Activated T-helper 1 cell treated with Interleukin-2 at 50 U/mL for 16 hours (primary cell): ENCODE results near the gene CAPN10.
"Not testable (repeated sequence)": the region's sequence is repeated elsewhere in the genome, so short reads cannot be mapped to it uniquely, and the experiment has no call there.

Experiments
- DNase-seq: peaks from one replicate; pipeline ENCODE4 v3.0.0-alpha.2; 2020; ENCODE audit warnings: low read depth

Gene CAPN10, protein sequence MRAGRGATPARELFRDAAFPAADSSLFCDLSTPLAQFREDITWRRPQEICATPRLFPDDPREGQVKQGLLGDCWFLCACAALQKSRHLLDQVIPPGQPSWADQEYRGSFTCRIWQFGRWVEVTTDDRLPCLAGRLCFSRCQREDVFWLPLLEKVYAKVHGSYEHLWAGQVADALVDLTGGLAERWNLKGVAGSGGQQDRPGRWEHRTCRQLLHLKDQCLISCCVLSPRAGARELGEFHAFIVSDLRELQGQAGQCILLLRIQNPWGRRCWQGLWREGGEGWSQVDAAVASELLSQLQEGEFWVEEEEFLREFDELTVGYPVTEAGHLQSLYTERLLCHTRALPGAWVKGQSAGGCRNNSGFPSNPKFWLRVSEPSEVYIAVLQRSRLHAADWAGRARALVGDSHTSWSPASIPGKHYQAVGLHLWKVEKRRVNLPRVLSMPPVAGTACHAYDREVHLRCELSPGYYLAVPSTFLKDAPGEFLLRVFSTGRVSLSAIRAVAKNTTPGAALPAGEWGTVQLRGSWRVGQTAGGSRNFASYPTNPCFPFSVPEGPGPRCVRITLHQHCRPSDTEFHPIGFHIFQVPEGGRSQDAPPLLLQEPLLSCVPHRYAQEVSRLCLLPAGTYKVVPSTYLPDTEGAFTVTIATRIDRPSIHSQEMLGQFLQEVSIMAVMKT

DNA sequence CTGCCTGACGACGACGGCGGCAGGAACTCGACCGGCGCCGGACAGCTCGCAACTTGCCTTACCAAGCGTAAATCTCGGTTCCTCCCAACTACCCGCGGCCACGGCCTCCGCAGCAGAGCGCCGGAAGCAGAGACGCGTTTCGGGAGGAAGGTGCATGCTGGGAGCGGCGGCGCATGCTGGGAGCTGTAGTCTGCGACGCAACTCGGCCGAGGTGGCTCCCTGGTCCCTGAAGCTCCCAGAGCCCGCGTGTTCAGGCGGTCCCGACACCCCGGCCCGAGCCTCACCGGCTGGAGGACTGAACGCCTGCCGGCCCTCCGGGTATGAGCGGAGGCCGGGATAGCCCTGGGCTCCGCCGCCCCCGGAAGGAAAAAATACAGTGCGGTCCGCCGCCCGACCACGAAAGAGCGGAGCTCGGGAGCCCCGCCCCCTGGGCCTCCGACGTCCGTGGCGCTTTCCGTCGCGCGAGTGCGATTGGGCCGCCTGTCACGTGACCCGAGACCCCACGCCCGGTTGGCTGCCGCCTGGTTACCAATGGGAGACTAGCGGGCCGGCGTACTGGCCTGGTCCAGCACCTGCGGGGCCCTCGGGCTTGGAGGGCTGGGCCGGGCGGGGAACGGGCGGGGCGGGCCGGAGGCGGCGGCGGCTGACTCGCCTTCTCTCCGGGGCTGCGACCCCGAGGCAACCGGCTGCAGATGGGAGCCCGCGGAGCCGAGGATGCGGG, at the start of gene CAPN10:
Gene CAPN10 (plus strand): TSS at position 537 of the 721 bp plus-strand sequence. CDS start 178 bp downstream, at position 715.
- DNase-seq, result peak; percentile 95

DNA sequence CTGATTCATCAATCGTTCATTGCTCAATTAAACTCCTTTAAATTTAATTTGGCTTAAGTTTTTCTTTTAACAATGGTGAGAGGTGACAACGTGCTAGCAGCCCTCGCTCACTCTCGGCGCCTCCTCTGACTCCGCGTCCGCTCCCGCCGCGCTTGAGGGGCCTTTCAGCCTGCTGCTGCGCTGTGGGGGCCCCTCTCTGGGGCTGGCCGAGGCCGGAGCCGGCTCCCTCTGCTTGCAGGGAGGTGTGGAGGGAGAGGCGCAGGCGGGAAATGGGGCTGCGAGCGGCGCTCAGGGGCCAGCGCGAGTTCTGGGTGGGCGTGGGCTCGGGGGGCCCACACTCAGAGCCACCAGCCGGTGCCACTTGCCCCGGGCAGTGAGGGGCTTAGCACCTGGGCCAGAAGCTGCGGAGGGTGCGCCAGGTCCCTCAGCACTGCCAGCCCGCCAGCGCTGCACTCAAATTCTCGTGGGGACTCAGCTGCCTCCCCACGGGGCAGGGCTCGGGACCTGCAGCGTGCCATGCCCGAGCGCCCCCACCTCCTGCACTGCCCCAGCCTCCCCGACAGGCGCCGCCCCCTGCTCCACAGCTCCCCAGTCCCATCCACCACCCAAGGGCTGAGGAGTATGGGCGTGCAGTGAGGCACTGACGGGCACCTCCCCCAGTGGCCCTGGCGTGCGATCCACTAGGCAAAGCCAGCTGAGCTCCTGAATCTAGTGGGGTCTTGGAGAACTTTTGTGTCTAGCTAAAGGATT, 48.3 kb upstream of the CAPN10 start:
- no peak for DNase-seq

DNA sequence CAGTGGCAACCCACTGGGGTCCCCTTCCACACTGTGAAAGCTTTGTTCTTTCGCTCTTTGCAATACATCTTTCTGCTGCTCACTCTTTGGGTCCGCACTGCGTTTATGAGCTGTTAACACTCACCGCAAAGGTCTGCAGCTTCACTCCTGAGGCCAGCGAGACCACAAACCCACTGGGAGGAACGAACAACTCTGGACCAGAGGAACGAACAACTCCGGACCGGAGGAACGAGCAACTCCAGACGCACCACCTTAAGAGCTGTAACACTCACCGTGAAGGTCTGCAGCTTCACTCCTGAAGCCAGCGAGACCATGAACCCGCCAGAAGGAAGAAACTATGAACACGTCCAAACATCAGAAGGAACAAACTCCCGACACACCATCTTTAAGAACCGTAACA, 47.4 kb upstream of the CAPN10 start:
- DNase-seq, result not testable (repeated sequence)

DNA sequence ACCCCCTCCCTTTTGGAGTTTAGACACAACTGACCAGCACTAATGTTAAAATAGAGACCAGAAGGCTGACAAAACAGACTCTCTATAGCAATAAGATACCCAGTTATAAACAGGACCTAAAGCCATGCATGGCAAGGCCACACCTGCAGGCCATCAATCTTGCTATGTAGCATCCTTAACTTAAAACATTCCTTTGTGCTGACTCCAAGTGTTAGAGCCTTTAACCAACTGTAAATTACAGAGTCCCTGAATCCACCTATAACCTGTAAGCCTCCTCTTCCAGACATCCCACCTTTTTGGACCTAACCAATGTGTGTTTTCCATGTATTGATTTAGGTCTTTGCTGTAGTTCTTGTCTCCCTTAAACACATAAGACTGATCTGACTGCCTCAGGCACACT, 46.6 kb upstream of the CAPN10 start:
- no peak for DNase-seq

DNA sequence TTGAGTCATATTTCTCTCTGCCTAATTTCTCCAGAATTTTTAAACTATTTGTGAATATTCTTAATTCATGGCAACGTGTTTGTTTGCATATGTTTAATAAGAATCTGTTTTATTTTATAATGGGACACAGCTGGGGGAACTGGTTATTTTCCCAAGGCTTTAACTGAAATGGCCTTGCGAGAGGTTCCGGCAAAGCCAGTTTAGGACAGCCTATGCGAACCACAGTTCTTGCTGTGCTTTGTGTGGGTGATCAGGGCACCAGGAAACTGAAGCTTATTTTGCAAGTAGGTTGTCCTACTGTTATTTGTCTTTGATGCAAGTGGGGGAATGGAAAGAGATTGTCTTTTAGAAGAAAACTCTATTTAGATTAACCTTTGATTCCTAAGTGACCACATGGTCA, 35.2 kb upstream of the CAPN10 start:
- no peak for DNase-seq

DNA sequence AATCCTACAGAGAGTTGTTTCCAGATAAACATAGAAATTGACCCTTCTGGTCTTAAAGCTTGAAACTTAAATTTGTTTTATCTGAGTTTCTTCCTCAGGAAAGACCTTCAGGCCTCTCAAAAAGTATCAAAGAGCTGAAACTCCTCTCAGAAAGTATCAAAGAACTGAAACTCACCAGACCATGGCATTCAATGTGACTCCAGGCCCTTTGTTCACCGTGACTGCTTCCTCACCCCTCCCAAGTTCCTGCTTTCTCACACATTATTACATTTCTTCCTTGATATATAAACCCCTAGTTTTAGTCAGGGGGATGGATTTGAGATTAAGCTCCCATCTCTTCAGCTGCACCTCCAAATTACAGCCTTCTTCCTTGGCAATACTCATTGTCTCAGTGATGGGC, 34.7 kb upstream of the CAPN10 start:
- DNase-seq, result no peak

DNA sequence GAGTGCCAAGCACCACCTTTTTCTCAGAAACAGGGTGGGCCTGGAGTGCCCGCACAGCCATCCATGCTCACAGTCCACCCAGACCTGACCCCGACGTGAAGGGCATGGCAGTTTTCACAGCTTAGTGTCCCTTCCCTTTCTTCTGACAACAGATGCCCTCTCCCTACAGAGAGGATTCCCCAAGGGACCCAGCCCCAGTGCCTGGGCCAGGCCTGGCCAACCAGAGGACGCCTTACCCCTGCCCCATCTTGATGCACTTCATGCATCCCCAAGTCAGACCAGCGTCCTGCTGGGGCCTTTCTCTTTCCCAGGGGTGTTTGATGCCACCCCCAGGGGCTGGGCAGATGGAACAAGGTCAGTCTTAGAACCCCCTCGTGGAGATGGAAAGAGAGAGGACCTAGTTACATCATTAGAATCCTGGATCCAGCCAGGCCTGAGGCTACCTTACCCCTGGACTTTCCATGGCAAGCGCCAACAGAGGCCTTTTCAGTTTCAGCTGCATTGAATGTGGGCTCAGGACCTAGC, 32.5 kb upstream of the CAPN10 start:
- no peak for DNase-seq

DNA sequence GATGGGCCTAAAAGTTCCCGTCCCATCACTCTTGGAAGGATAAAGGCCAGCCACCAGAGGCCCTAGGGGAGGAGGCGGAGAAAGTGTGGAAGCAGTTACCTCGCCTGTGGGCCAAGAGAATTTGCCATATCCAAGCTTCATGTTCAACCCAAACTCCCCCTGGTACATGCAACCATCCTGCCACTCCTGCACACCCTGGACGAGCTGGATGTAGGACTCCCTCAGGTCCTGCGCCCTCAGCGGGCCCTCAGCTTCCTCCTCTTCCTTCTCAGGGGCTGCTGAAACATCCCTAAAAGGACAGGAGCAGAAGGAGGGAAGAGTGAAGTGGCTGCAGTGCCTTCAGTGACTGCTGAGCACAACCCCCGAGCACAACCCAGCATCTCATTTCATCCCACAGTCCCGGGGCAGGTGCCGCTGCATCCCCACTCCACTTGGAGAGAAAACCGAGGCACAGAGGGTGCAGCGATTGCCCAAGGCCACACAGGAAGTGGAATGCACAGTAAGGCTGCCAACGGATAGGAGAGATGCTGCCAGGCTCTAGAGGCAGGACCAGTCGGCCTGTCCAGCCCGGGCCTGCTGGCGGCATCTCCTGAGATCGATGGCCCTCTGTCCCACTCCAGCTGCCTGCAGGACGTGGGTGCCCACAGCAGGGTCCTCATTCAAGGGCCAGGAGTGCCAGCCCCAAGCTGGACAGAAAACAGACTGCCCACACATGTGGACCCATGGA, 31.6 kb upstream of the CAPN10 start:
- DNase-seq, result no peak

DNA sequence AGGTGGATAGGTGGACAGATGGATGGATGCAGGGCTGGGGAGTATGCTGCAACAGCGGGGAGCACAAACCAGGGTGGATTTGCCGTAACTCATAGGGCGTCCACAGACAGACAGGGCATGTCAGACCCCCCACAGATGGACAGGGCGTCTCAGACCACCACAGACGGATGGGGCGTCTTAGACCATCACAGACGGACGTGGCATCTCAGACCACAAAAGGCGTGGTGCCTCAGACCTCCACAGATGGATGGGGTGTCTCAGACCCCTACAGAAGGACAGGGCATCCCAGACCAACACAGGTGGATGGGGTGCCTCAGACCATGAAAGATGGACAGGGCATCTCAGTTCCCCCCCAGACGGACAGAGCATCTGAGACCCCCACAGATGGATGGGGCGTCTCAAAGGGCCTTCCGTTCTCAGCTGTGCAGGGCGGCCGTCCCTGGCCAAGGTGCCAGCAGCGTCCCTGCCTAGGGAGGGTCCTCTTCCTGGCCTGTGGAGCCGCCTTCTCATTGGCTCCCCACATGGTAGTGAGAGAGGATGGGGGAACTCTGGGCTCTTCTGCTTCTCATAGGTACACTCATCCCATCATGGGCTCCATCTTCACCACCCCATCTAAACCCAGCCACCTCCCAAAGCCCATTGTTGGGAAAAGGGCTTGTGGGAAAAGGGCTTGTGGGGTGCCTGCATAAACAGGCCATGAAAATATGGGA, 30.8 kb upstream of the CAPN10 start:
- no peak for DNase-seq

DNA sequence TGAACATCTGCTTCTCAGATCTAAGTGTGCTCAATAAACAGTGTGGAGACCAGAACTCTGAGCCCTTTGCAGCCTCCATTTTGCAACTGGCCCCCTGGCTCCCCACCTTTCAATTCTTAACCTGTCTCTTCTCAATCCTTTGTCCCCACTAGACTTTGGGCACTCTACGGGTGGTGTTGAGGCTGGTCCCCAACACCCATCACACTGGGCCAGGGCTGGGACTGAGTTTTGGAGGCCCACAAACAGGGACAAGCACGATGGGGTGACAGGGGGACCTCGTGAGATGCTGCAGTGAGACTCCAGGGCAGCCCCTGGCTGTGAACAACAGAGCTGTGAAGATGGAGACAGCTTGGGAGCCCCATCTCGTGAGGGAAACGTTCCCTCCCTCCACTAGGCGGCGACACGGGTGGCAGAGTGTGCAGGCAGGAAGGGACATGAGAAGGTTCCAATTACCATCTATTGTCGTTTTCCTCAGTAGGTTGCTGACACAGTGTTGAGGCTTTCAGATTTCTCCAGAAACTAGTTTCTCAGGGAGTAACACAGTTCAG, 29.9 kb upstream of the CAPN10 start:
- DNase-seq, result peak; percentile 57

DNA sequence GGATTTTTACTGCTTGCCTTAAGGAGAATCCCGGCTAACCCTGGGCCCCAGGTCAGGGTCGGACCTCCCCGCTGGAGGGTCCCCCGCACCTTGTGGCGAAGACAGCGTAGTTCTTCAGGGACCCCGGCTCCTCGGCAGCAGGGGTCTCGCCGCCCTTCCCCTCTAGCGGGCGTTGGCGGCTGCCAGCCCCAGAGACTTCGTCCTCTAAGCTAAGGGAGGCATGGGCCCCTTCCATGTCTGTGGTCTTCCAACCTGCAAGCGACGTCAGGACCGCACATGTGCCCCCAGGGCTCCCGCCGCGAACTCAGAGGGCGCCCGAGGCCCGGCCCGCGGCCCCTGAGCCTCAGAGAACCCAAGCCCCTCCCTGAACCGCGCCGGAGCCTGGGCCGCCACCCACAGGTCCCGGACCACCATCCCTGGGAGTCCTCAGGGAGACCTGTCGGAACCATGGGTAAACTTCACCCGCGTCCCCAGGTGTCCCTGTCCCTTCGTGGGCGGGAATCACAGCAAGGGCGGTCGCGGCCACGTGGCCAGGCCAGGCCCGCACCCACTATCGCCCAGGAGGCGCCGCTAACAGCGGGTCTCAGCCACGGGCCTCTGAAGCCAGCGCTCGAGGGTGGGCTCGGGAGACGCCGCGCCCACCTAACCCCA, 29.3 kb upstream of the CAPN10 start:
- DNase-seq, result no peak

DNA sequence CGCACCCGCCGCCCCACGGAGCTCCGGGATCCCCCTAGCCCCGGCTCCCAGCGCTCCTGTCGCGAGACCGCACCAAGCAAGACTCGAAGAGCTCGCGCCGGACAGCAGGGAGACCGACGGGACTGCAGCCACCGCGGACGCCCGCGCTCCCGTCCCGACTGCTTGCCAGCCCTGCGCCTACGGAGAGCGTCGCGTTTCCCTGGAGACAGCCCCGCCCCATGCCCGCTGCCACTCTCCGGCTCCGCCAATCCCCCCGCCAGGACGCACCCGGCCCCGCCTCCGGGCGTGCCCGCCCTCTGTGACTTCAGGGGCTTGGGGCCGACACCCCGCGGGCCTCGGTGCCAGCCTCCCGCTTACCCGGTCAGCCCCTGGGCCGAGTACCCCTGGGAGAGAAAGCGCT, 28.7 kb upstream of the CAPN10 start, which contains the start of gene ANKMY1:
Gene ANKMY1 (minus strand): TSS at position 181 of the 400 bp plus-strand sequence. CDS start 653 bp downstream, outside the sequence.
- DNase-seq, result peak; percentile 48

DNA sequence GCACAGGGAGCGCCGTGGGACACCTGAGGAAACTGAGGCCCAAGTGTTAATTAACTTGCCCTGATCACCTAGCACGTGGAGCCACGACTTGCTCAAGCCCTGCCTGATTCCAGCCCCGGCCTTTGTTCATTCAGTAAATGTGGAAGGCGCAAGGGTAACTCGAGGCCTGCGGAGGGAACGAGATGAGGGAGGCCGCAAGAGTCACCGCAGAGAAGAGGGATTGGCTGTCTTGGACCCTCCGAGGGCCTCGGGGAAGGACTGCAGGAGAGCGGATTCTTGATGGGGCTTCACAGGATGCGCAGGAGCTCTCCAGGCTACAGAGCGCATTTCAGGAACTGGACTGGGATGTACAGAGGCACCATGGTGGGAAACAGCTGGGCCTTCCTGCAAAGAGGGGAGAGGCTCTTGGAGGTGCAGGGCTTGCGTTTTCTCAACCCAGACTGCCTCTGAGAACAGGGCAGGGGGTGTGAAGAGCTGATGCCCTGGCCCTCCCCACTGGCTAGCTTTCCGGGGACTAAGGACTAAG, 28.2 kb upstream of the CAPN10 start:
- DNase-seq, result no peak

DNA sequence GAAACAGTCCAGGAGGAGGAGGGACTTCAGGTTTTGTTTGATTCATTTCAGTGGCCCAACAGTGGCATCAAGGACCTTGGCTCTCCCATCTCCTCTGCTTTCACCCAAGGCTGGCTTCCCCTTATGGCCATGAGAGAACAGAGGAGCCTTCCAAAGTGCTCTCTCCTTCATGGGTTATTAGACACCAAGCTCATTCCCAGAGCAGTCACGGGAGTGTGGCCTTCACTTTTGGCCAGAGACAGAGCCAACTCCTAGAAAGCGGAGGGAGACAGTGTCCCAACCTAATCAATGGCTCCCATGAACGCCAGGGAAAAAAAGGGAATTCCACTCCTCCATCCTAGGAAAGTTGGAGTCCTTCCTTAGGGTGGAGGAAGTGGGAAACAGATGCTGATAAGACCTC, 27.2 kb upstream of the CAPN10 start:
- DNase-seq, result no peak

DNA sequence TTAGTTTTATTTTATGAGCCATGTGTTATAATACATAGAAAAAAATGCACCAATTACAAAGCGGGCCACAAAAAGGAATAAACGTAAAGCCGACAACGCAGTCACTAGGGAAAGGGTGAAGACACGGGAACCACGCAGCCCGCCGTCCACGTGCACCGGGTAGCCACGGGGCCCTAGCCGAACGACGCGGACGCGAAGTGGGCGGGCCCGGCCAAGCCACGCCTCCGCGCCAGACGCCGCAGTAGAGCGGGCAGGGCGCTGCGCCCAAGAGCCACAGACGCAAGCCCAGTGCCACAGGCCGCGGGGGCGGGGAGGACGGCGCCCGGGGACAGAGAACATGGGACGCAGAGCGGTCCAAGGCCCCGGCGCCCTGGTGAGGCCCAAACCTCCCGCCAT, 26.5 kb upstream of the CAPN10 start, which contains the start of gene DUSP28:
Gene DUSP28 (plus strand): TSS at position 274 of the 396 bp plus-strand sequence. CDS start 328 bp downstream, outside the sequence.
- peak; percentile 84 for DNase-seq

DNA sequence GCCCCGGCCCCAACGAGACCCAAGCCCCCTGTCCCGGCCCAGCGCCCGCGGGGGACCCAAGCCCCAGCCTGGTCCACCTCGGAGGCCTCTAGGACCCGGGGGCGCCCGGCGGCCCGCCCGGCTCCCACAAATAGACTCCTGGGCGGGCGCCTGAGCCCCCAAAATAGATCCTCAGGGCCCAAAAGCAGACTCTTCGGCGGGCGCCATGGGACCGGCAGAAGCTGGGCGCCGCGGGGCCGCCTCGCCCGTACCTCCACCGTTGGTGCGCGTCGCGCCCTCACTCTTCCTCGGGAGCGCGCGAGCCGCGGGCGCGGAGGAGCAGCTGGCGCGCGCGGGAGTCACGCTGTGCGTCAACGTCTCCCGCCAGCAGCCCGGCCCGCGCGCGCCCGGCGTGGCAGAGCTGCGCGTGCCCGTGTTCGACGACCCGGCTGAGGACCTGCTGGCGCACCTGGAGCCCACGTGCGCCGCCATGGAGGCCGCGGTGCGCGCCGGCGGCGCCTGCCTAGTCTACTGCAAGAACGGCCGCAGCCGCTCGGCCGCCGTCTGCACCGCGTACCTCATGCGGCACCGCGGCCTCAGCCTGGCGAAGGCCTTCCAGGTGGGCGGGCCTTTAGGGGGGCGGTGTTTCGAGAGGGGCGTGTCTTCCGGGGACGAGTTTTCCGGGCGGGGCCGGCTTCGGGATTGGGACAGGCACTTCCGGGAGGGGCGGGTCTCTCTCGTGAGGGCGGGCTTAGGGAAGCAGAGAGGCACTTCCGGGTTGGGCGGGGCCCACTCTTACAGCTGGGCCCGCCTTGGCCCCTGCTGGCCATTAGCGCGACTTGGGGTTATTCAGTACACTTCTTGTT, 25.8 kb upstream of the CAPN10 start:
- DNase-seq, result peak; percentile 99

DNA sequence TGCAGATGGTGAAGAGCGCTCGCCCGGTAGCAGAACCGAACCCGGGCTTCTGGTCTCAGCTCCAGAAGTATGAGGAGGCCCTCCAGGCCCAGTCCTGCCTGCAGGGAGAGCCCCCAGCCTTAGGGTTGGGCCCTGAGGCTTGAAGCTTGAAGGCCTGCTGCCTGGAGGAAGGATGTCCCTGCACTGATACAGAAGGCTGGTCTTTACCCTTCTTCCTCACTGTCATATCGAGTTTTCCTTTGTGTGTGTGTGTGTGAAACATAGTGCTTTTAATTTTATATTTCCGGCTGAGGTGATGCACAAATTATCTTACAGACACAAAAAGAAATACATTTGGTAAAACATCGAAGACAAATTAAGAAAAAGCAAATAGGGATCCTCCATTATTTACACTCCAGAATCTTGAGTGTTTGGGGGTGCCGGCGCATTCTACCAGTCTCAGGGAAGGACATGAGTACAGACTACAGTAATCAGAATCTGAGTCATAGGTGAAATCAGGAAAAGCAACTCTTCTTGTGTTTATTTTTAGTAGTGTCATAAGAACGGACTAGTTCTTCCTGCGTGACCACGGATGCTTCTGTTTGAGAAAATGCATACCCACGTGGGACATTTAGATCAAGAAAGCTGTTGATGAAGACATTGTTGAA, 25.1 kb upstream of the CAPN10 start:
- DNase-seq, result no peak

DNA sequence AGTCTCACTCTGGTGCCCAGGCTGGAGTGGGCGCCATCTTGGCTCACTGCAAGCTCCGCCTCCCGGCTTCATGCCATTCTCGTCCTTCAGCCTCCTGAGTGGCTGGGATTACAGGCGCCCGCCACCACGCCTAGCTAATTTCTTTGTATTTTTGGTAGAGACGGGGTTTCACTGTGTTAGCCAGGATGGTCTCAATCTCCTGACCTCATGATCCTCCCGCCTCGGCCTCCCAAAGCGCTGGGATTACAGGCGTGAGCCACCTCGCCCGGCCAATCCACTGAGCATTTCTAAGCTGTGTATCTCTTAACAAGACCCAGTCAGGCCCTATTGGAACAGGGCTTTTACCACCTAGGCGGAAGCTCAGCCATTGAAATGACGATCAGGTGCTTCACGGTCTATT, 23.3 kb upstream of the CAPN10 start:
- DNase-seq, result not testable (repeated sequence)
